Raji (cell line): ENCODE data around the gene KLK7.

Experiments used
- POLR2A ChIP-seq: IDR thresholded peaks from 2 replicates; pipeline ENCODE4 v1.6.1; 2011; ENCODE audit warnings: low read depth, low read length, control low read depth; ENCODE audit not compliant: insufficient read depth

The KLK7 gene

DNA sequence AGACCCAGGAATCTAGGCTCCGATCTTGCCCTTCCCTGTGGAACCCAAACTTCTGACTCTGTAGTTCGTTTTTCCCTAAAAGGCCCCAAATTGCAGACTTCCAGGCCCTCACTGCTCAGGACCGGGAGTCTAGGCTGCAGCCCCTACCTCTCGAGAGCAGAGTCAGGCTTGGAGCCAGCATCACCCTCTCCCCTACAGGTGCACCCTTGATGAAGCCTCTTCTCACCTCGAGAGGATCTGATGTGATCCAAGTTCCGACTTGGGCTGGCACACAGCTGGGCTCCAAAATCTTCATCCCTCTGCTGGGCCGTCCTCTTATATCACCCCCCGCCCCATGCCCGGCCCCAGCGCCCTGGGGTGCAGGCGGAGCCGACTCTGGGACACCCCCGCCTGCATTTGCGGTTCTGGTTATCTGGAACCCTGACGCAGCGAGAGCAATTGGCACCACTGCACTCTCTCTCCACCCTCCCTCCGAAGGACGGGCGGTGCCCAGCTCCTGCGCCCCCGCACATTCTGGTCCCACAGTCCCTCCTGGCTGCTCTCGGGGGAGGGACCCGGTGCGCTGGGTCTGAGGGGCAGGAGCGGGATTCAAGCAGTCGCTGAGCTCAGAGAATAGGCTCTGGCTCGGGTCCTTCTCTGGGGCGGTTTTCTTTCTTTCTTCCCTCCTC lies at the start of gene KLK7:
Gene KLK7, minus strand, starts transcription at position 293 of the 668 bp plus-strand sequence. CDS start 1,518 bp downstream, outside the sequence.
- no peak for TF ChIP-seq POLR2A

DNA sequence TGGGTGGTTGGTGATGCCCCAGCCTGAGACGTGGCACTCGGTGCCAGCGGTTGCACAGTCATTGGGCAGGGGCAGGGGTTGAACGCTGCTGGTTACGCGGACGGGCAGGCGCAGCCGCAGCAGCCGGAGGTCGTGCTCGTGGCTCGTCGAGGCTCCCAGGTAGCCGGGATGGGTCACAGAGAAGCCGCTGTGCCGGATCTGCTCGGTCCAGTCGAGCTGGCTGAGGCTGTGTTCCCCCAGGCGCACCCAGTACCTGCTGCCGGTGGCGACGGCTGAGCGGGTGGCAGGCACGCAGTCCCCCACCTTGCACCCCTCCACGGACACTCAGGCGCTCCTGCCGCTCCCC lies 48.1 kb upstream of the KLK7 start:
- no peak for TF ChIP-seq POLR2A

DNA sequence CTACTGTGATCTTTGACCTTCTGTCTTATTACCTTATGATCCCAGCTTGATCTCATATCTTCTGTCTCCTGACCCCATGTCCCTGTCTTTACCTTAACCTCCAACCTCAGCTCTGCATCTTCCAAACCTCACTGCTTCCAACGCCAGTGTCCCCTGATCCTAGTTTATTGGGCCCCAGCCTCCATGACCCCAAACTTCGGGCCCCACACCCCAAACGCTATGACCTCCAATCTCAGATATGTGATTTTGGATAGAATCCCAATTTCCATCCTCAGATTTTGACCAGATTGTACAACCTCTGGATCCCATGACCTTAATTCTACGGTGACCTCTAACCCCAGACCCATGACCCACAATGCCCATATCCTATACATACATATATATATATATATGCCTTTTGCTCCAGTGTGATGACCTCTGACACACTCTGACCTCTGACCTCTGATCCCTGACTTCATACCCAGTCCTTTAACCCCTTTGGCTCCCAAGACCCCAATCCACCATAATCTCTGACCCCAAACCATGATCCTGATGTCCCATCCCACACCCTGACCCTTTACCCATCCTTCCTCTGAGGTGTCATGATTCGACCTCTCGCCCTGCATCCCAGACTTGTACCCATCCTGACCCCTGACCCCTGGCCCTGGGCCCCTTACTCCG lies 47.6 kb upstream of the KLK7 start:
- no peak for TF ChIP-seq POLR2A

DNA sequence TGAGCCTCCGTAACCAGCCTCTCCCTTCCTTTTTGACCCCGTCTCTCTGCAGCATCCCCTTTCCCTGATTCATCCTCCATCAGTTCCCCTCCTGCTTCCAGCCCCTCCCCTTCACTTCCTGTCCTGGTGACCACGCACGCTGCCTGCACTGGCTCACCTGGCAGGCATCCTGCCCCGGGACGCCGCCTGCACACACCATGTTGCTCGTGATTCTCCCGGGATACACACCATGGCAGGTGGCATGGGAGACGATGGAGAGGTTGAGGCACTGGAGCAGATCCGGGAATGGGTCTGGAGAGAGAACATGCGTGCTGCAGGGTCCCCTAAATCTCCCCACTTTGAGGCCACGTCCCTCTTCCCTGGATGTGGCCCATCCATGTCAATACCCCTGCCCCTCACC lies 46.9 kb upstream of the KLK7 start:
- no peak for TF ChIP-seq POLR2A

DNA sequence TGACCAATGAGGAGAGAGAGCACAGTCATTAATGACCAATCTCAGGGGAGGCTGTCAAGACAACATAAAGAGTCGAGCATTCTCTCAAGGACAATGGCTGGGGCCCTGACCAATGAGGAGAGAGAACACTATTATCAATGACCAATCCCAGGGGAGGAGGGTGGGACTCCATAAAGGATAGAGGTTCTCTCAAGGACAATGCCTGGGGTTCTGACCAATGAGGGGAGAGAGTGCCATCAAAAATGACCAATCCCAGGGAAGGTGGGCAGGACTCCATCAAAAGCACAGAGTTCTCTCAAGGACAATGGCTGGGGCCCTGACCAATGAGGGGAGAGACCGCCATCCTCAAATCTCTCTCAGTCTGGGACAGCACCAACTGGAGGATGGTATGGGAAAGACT lies 46.0 kb upstream of the KLK7 start:
- no peak for TF ChIP-seq POLR2A

DNA sequence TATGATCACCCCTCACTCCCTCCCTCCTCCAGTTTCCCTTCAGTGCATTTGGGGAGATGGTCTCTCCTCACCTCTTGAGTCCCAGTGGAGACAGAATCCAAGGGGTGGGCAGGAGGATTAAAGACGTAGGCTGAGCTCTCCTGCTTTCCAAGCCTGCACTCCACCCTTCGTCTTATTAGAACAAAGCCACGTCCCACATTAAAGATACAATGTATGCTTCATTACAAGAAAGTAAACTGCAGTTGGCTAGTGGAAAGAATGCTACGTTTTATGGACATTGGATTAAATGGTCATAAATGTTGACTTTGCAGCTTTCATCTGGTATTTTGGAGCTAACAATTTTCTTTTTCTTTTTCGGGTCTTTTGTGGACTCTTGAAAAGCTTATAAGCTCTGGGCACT lies 44.2 kb upstream of the KLK7 start:
- TF ChIP-seq POLR2A = no peak

DNA sequence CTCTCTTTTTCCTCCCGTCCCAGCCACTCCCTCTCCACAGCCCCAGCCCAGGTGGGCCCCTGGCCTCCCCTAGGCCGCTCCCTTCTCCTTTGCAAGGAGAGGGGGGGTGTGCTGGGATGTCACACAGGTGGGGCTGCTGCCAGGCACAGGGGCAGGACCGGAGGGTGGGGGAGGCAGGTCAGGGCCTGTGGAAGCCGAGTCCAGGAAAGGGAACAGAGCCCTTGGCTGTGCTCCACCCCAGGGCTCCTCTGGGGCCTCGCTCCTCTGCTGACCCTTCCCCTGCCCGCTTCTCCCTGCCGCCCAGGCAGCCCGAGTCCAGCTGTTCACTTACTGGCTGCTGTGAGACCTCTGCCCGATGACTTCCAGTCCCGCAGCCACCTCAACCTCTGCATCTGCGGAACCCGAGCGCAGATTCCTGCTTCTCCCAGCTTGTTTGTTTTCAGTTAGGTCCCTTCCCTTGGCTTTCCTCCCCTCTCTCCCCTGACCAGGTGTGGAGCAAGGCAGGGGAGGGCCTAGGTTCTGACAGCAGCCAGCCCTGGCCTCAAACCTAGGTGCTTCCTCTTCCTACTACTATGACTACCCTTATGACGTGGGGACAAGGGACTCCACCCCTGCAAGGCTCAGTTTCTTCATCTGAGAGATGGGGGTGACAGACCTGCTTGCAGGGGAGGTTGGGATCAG lies 43.5 kb upstream of the KLK7 start:
- TF ChIP-seq POLR2A = no peak

DNA sequence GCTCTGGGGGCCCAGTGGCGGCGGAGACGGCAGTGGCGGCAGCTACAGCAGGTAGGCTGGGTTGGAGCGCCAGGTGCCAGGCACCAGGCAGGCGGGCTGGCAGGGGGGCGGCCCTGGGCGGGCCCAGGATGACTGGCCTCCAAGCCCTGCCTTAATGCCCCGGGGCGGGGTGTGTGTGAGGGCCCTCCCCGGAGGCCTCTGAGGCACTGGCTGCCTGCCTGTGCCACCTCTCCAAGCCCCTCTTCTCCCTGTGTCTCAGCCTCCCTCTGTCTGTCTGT lies 42.8 kb upstream of the KLK7 start, which contains the start of gene KLK11:
Gene KLK11, minus strand, starts transcription at position 63 of the 278 bp plus-strand sequence. CDS start 985 bp downstream, outside the sequence.
- TF ChIP-seq POLR2A = no peak

DNA sequence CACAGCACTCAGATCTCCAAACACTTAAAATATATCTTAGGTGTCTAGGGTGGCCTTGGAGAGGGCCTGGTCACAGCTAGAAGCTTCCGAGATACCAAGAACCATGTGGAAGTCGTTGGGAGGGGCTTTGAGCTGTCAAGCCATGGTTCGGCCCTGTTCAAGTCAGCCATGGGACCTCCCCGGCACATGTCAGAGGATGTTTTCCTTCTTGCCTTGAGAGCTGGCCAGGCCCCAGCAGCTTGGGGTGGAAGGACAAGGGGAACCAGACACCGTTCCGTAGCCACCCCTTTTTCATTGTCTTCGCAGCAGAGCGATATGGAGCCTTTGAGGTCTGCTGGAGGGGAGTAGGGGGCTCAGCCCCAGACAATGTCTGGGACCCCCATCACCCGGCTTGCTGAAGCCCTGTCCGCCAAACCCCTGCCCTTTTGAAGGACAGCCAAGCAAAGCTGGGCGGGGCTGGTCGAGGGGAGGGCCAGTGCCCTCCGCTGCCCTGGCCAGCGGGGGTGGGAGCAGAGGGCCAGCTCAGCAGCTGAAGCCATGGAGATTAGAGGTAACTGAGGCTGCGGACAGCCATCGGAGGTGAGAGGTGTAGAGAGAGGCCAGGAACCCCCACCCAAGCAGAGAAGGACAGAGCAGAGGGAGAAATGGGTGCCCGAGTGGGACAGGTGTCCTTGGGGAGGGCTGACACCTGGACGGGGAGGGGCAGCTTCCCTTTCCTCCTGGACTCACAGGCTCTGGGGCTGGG lies 42.3 kb upstream of the KLK7 start:
- no peak for TF ChIP-seq POLR2A

DNA sequence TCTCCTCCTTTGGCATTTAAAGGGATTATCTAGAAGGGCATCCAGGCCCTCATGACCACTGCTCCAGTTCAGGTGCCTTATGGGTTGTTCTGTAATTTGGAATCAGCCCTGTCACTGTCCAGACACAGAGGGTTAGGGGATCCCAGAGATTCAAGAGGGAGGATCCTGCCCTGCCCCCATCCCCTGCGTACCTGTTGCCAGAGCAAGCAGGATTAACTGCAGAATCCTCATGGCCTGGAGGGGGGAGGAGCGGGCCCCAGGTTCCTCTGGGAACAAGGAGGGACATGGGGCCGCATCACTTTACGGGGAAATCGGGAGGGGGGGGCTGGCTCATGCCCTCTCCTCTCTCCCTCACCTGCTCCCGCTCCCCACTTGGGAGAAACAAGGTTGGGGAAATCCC lies 41.7 kb upstream of the KLK7 start:
- no peak for TF ChIP-seq POLR2A

DNA sequence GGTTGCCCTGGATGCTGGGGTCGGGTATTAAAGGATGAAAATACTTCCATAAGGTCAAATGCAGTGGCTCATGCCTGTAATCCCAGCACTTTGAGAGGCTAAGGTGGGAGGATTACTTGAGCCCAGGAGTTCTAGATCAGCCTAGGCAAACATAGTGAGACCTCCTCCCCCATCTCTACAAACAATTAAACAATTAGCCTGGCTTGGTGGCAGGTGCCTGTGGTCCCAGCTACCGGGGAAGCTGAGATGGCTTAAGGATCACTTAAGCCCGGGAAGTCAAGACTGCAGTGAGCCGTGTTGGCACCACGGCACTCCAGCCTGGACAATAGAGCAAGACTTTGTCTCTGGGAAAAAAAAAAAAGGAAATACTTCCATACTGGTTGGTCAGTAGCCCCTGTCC lies 41.2 kb upstream of the KLK7 start:
- TF ChIP-seq POLR2A = no peak

DNA sequence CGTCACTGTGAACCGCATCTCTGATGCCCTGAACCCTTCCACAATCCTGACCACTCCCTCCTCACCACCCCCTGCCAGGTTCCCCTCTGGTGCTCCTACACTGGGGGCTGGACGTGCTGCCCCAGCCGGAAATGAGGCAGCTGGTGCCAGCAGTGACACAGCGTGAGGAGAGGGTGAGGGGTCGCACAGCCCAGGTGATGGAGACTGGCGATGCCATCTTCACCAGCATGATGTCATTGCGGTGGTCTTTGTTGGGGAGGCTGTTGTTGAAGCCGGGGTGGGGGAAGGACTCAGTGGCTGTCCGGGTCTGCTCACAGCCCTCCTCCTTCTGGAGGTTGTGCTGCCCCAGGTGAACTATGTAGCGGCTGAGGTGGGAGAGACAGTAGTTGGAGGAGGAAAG lies 40.2 kb upstream of the KLK7 start:
- TF ChIP-seq POLR2A = no peak

DNA sequence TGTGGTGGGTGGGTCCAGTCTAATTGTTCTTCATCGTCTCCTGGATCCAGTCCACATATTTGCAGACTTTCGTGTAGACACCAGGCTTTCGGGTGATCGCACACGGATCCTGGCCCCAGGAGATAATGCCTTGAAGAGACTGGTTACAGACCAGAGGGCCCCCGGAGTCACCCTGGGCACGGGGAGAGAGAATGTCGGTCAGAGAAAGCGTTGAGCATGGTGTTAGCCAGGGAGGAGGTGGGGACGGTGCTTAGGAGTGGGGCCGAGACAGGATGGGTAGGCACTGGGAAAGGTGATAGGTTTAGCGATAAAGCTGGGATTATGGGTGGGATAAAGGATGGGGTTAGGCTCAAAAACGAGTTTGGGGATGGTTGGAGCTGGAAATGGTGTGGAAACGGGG lies 38.8 kb upstream of the KLK7 start:
- TF ChIP-seq POLR2A = no peak

DNA sequence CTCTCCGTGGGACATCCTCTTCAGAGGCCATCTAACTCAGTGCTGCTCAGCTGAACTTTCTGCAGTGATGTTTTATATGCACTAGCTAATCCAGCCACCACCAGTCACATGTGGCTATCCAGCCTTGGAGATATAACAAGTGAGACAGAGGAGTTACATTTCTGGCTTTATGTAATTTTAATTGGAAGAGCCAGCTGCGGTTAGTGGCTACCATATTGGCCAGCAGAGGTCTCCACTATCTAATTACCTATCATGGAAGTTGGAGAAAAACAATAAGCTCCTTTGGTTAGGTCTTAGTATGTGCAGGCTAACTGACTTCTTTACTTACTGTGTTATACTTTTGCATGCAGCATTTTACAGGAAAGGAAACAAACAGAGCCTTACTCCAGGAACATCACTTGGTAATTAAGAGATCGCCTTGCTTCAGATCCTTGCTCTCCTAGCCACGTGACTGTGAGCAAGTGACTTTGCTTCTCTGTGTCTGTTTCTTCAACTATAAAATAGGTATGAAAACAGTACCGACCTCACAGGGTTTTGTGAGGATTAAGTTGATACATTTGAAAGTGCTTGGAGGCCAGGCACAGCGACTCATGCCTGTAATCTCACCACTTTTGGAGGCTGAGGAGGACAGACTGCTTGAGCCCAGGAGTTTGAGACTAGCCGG lies 37.4 kb upstream of the KLK7 start:
- no peak for TF ChIP-seq POLR2A

DNA sequence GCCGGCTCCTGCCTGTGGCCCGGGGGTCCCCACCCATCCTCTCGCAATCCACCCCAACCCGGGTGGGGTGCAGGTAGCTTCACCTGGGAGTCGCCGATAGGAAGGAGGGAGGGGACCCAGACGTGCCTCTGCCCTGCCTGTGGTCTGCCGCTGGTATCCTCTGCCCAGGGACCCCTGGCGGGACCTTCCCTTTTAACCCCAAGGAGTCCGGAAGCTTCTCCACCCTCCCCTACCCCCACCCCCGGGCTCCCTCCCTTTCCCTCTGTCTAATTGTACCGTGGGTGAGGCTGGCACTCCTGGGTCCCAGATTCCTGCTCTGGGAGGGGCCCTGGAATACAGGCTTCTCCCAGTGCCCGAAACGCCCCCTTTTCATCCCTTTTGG lies 35.8 kb upstream of the KLK7 start, which contains the start of gene KLK10:
Gene KLK10, minus strand, starts transcription at position 166 of the 382 bp plus-strand sequence. CDS start 579 bp downstream, outside the sequence.
- no peak for TF ChIP-seq POLR2A
